Activated gamma-delta T cell treated with Interleukin-2 at 50 U/mL for 16 hours (primary cell): ENCODE results near the gene FRAT1.
"Not testable (repeated sequence)": the region's sequence is repeated elsewhere in the genome, so short reads cannot be mapped to it uniquely, and the experiment has no call there.

Experiments used
- DNase-seq: peaks from one replicate; pipeline ENCODE4 v3.0.0-alpha.2; 2020

Gene FRAT1

DNA sequence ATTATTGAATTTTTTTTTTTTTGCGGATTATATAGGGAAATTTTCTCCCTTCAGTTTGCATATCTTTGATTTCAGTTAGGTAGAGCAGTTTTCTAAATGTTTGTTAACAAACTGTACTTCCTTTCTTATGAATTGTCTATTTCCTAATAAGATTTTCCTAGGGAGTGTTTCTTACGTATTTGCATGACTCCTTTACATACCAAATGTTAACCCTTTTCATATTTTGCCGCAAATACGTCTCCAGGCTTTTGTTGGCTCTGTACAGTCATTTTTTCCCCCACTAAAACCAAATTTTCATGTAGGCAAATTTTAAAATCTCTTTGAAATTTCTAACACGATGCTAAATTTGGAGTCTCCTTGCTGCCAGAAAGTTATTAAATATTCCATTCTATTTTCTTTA, 17.4 kb downstream of the FRAT1 start:
- no peak for DNase-seq

GRCh38 chr10:97336942-97337831, 18.1 kb downstream of the FRAT1 start:
- no peak for DNase-seq

- no peak for DNase-seq
Observed at GRCh38 chr10:97338041-97338440, 19.0 kb downstream of the FRAT1 start.

DNA sequence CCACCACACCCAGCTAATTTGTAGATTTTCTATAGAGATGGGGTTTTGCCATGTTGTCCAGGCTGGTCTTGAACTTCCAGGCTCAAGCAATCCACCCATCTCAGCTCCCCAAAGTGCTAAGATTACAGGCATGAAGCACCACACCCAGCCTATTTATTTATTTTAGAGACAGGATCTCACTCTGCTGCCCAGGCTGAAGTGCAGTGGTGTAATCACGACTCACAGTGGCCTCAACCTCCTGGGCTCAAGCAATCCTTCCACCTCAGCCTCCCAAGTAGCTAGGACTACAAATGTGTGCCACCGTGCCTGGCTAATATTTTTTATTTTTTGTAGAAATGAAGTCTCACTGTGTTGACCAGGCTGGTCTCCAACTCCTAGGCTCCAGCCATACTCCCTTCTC, 22.3 kb downstream of the FRAT1 start:
- no peak for DNase-seq

DNA sequence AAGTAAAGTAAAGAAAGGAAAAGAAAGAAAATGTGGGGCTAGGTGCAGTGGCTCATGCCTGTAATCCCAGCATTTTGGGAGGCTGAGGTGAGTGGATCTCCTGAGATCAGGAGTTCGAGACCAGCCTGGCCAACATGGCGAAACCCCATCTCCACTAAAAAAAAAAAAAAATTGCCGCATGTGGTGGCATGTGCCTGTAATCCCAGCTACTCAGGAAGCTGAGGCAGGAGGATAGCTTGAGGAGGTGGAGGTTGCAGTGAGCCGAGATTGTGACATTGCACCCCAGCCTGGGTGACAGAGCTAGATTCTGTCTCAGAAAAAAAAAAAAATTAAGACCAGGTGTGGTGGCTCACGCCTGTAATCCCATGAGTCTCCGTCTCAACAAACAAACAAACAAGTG, 24.6 kb downstream of the FRAT1 start:
- not testable (repeated sequence) for DNase-seq

- DNase-seq: no peak
Observed at GRCh38 chr10:97347317-97347716, 28.2 kb downstream of the FRAT1 start.

- DNase-seq: no peak
Observed at GRCh38 chr10:97349752-97350513, 30.9 kb downstream of the FRAT1 start.

DNA sequence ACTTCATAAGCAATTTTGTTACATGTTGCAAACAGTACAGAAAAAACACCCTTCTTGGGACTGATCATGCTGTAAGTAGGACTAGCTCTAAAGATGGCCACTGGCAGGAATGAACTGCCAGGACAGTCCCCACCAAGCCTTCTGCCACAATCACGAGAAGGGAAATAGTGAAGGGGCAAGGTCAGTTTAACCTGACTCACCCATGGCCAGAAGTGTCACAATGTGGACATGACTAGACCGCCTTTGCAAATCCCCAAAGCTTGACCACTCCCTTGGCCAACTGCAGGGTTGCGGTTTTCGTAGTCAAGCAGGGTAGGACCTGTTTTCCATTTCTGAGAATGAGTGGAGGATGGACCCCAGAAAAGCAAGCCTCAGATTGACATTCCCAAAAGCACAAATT, 34.9 kb downstream of the FRAT1 start:
- DNase-seq: no peak

GRCh38 chr10:97355571-97355975, 36.5 kb downstream of the FRAT1 start:
- DNase-seq: no peak

DNA sequence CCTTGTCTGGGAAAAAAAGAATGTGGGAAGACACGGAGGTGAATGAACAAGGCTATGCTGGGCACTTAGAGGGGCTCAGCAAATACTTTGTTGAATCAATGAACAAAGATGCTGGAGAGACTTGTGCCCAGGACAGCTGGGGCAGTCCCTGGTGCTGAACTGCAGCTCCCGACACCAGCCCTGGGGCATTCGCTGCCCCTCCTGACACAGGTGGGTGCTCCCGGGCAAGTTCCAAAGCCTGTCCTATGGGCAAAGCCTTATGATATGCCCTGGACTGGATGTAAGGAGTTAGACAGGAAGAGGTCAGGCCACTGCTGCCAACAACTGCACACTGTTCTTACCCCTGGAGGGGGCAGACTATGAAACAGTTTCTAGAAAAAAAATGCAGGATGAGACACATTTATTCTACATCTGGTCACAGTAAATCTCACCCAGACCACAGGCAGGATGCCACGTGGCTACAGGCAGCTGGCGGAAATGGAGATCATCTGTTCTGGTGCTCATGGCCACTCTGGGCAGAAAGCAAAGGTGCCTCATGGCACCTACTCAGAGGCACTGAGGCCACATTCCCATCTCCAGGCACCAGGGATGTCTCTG, 37.3 kb downstream of the FRAT1 start:
- no peak for DNase-seq

GRCh38 chr10:97356918-97357317, 37.8 kb downstream of the FRAT1 start:
- no peak for DNase-seq

DNA sequence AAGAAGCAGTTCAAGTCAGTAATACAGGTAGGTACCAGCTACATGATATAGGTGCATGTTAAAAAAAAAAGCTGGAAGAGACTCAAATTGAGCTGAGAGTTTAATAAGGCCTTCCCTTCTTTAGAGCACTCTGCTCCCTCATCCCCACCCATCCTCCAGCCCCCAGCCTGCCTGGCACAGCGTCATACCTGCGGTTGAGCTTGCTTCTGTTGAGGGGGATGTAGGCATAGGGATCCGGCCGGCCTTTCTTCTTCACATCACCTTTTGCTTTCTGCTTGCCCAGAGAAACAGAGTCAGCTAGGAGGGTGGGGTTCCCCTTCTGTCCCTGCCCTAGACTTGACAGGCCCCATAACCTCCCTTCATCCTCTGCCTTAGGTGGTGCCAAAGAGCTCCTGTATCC, 39.3 kb downstream of the FRAT1 start:
- no peak for DNase-seq

DNA sequence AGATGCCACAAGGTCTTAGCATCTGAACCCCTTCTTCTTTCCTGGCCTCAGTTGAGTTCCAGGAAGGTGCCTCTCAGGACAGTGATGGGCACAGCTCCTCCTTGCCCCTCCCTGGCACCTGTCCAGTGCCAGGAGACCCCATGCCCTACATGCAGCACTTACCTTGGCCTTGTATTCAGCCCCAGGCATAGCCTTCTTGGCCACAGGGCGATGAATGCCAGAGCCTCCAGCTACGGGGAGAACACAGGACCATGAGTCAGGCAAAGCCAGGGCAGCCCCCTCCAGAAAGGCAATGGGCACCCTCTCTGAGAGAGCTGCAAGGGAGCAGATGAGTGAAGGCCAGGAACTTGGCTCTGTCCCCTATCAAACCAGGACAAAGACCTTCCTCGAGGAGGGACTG, 39.7 kb downstream of the FRAT1 start:
- DNase-seq: no peak

GRCh38 chr10:97360705-97361536, 41.9 kb downstream of the FRAT1 start:
- no peak for DNase-seq

GRCh38 chr10:97361537-97361901, 42.4 kb downstream of the FRAT1 start:
- DNase-seq: no peak

DNA sequence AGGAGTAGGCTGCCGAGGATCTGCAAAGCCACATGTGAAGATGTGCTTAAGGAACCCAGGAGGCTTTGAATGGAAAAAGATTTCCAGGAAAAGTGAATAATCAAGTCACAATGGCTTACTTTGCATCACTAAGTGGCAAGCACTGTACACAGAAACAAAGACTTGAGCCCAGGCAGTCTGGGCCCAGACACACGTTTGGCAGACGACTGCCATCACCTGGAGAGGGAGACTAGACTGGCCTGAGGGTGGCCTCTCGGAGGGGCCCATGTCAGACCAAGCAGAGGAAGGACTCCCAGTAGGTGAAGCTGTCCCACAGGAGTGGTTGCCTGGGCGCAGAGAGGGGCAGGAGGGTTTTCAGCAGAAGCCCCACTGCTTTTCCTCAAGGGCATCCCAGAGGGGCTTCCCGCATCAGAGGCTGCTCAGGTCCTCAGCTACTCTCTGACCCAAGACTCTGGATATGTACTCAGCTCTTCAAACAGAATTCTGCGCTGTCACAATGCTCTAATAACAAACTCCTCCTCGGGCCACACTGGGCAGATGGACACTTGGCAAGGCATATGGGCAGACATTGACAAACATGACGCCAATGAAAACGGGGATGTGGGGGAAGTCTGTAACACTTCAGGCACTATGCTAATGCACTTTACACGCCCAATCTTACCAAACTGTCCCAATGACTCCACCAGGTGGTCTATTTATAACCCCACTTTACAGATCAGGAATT, 43.4 kb downstream of the FRAT1 start:
- DNase-seq: no peak

GRCh38 chr10:97363071-97363470, 44.0 kb downstream of the FRAT1 start:
- DNase-seq: no peak

GRCh38 chr10:97365761-97366351, 46.8 kb downstream of the FRAT1 start:
- DNase-seq: no peak

DNA sequence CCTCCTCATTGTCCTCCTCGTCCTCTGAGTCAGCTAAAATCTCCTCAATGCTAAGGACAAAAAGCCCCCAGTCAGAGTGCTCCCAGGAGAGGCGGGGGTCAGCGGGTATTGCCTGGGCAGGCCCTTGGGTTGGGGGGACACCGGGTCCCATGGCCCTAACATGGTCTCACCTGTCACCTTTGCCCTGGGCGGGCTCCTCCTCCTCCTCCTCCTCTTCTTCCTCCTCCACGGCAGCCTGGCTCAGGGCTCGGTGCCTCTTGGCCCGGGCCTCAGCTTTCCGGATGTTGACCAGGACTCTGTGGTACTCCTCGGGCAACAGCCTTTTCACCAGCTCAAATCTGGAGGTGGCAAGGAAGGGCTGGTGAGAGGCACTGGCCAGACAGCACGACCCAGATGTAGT, 47.5 kb downstream of the FRAT1 start:
- no peak for DNase-seq

DNA sequence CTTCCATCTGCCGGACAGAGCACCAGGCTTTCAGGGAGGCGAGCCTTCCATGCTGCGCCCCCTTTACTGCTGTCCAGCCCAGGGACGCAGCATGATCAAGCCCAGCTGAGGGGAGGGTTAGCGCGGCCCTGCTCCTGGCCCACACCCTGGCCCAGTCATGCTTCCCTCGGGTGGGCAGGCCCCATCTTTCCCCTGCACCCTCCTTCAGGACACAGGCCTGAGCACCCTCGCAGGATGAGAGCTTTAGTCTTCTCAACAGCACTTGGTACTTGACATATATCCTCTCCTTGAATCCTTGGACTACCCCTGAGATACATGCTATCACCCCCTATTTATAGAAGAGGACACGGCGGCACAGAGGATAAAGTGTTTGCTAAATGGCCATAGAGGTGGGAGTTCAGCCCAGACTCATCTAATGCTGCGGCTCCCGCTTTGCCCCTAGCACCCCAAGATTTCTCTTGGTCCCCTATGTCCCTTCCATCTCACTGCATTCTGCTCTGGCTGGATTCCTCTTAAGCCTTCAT, 48.1 kb downstream of the FRAT1 start:
- DNase-seq: no peak
